Astrocyte (in vitro differentiated cells and primary cell): Measurements from ENCODE around the gene PTPRE. TPM values are rescaled to one million over a fixed set of nuclear protein-coding genes. Genes with fewer than 3 reads are reported as not detected.

Experiments used
- DNase-seq: peaks from one replicate; pipeline ENCODE4 v3.0.0-alpha.2; 2010; ENCODE audit warnings: low read depth
- FAIRE-seq: peaks from 2 replicates; lab custom pipeline; 2011; peaks lifted over from hg19 to GRCh38; lab: Jason Lieb, UNC
- H2AFZ ChIP-seq: 2 replicates; pipeline ENCODE4 v1.6.0; 2012; ENCODE audit warnings: low read depth, low read length, inconsistent platforms
- H3K27ac ChIP-seq: 2 replicates; pipeline ENCODE4 v1.5.1; 2011; ENCODE audit warnings: low read depth, low read length, inconsistent platforms
- H3K27me3 ChIP-seq: 2 replicates; pipeline ENCODE4 v1.6.0; 2011; ENCODE audit warnings: low read length, inconsistent platforms; ENCODE audit not compliant: insufficient read depth
- H3K36me3 ChIP-seq: 2 replicates; pipeline ENCODE4 v1.5.1; 2011; ENCODE audit warnings: low read length, inconsistent platforms; ENCODE audit not compliant: insufficient read depth
- H3K4me1 ChIP-seq: 2 replicates; pipeline ENCODE4 v1.5.1; 2011; ENCODE audit warnings: low read length, inconsistent platforms; ENCODE audit not compliant: insufficient read depth
- H3K4me2 ChIP-seq: 2 replicates; pipeline ENCODE4 v1.6.0; 2012; ENCODE audit warnings: low read length, inconsistent platforms
- H3K4me3 ChIP-seq: 2 replicates; pipeline ENCODE4 v1.5.1; 2011; ENCODE audit warnings: low read depth, mild to moderate bottlenecking, low read length, inconsistent platforms; ENCODE audit not compliant: insufficient read depth
- H3K79me2 ChIP-seq: 2 replicates; pipeline ENCODE4 v1.6.0; 2012; ENCODE audit warnings: mild to moderate bottlenecking, low read length, inconsistent platforms; ENCODE audit not compliant: insufficient read depth
- H3K9ac ChIP-seq: 2 replicates; pipeline ENCODE4 v1.6.0; 2012; ENCODE audit warnings: mild to moderate bottlenecking, low read length, inconsistent platforms
- H3K9me3 ChIP-seq: 2 replicates; pipeline ENCODE4 v1.5.1; 2012; ENCODE audit warnings: low read depth, mild to moderate bottlenecking, low read length, inconsistent platforms; ENCODE audit not compliant: insufficient read depth
- H4K20me1 ChIP-seq: 2 replicates; pipeline ENCODE4 v1.6.0; 2012; ENCODE audit warnings: low read length, inconsistent platforms; ENCODE audit not compliant: insufficient read depth
- H3K27ac Mint-ChIP-seq: one replicate; pipeline ENCODE4 v1.8.0; 2021; ENCODE audit warnings: mild to moderate bottlenecking, mixed read lengths; ENCODE audit not compliant: unreplicated experiment
- H3K27me3 Mint-ChIP-seq: one replicate; pipeline ENCODE4 v1.8.0; 2021; ENCODE audit warnings: low read depth, mixed read lengths; ENCODE audit not compliant: unreplicated experiment
- H3K36me3 Mint-ChIP-seq: one replicate; pipeline ENCODE4 v1.8.0; 2021; ENCODE audit warnings: low read depth, mixed read lengths; ENCODE audit not compliant: unreplicated experiment
- H3K4me1 Mint-ChIP-seq: one replicate; pipeline ENCODE4 v1.8.0; 2021; ENCODE audit warnings: low read depth, mixed read lengths; ENCODE audit not compliant: unreplicated experiment
- H3K4me3 Mint-ChIP-seq: one replicate; pipeline ENCODE4 v1.8.0; 2021; ENCODE audit warnings: mild to moderate bottlenecking, moderate library complexity, mixed read lengths; ENCODE audit not compliant: unreplicated experiment
- H3K9me3 Mint-ChIP-seq: one replicate; pipeline ENCODE4 v1.8.0; 2021; ENCODE audit warnings: mild to moderate bottlenecking, mixed read lengths; ENCODE audit not compliant: unreplicated experiment
- CTCF ChIP-seq: IDR thresholded peaks from 2 replicates; pipeline ENCODE4 v1.5.1; 2011; ENCODE audit warnings: low read depth, mild to moderate bottlenecking, inconsistent platforms, low read length, moderate library complexity; ENCODE audit not compliant: insufficient read depth
- EZH2 ChIP-seq: IDR thresholded peaks from 2 replicates; pipeline ENCODE4 v1.6.1; 2012; ENCODE audit warnings: mild to moderate bottlenecking, low read length, inconsistent platforms; ENCODE audit not compliant: insufficient read depth
- total RNA-seq: library from RNA; stranded (reverse); gene quantifications from 2 replicates; pipeline ENCODE4 v1.2.1, GENCODE V29; 2021

The PTPRE gene
- total RNA-seq, 1 donor from 2014 or later, result 14.1 TPM

- H3K36me3 Mint-ChIP-seq, result peaks cover 10% of the 10 kb centered on the region
- Histone ChIP-seq H3K4me3 (no peak overlapping the region), H3K4me2 (no peak overlapping the region), H3K4me1 (peaks cover 26% of the 10 kb centered on the region), H3K9ac (no peak overlapping the region), H3K27ac (no peak overlapping the region), H4K20me1 (no peaks in the 10 kb centered on the region), H3K27me3 (no peaks in the 10 kb centered on the region), H3K9me3 (no peaks in the 10 kb centered on the region), H2AFZ (no peak overlapping the region), H3K36me3 (peaks cover 2% of the 10 kb centered on the region), H3K79me2 (no peaks in the 10 kb centered on the region)
- no peak overlapping the region for H3K27ac Mint-ChIP-seq
- no peaks in the 10 kb centered on the region for H3K9me3 Mint-ChIP-seq
- FAIRE-seq (no peak), DNase-seq (no peak)
- H3K27me3 Mint-ChIP-seq, result no peaks in the 10 kb centered on the region
- no peak overlapping the region for H3K4me3 Mint-ChIP-seq
- peaks cover 29% of the 10 kb centered on the region for H3K4me1 Mint-ChIP-seq
- no peak for TF ChIP-seq CTCF
- TF ChIP-seq EZH2, result no peak
These were observed 159.1 kb downstream of the PTPRE start for GRCh38 chr10:128065881-128066534.

- no peak for TF ChIP-seq CTCF
- no peak for TF ChIP-seq EZH2
- Histone ChIP-seq H3K79me2 (no peaks in the 10 kb centered on the region), H3K9ac (no peak overlapping the region), H2AFZ (no peak overlapping the region), H3K4me2 (no peak overlapping the region), H4K20me1 (no peaks in the 10 kb centered on the region), H3K27ac (no peak overlapping the region), H3K36me3 (peaks cover 2% of the 10 kb centered on the region), H3K4me1 (peaks cover 26% of the 10 kb centered on the region), H3K27me3 (no peaks in the 10 kb centered on the region), H3K9me3 (no peaks in the 10 kb centered on the region), H3K4me3 (no peak overlapping the region)
- Mint-ChIP-seq H3K9me3 (no peaks in the 10 kb centered on the region), H3K4me3 (no peak overlapping the region), H3K4me1 (peaks cover 29% of the 10 kb centered on the region), H3K27ac (no peak overlapping the region), H3K27me3 (no peaks in the 10 kb centered on the region), H3K36me3 (peaks cover 13% of the 10 kb centered on the region)
- no peak for DNase-seq
- FAIRE-seq, result no peak
These were observed 160.0 kb downstream of the PTPRE start for GRCh38 chr10:128066870-128067382.
